ENCODE measurements around the gene SSBP4.
A peak's percentile ranks its signal among the peaks of the same experiment; 100 is the strongest.

SSBP4 gene

GRCh38 chr19:18427080-18427742 lies 8.0 kb downstream of the SSBP4 start:
- POLR2A ChIA-PET (ENCODE audit: low non-redundant PET) = no interaction called here
- TF ChIP-seq, protein P1, sequence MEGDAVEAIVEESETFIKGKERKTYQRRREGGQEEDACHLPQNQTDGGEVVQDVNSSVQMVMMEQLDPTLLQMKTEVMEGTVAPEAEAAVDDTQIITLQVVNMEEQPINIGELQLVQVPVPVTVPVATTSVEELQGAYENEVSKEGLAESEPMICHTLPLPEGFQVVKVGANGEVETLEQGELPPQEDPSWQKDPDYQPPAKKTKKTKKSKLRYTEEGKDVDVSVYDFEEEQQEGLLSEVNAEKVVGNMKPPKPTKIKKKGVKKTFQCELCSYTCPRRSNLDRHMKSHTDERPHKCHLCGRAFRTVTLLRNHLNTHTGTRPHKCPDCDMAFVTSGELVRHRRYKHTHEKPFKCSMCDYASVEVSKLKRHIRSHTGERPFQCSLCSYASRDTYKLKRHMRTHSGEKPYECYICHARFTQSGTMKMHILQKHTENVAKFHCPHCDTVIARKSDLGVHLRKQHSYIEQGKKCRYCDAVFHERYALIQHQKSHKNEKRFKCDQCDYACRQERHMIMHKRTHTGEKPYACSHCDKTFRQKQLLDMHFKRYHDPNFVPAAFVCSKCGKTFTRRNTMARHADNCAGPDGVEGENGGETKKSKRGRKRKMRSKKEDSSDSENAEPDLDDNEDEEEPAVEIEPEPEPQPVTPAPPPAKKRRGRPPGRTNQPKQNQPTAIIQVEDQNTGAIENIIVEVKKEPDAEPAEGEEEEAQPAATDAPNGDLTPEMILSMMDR (conservative IDR thresholded peaks at IDR 0.05; ENCODE audit: low read depth) = no peak
- DNase-seq (ENCODE audit: low spot score) = no peak
- CTCF ChIA-PET = no interaction called here
- peak overlapping the region; percentile 86 for H3K27ac ChIP-seq

DNA sequence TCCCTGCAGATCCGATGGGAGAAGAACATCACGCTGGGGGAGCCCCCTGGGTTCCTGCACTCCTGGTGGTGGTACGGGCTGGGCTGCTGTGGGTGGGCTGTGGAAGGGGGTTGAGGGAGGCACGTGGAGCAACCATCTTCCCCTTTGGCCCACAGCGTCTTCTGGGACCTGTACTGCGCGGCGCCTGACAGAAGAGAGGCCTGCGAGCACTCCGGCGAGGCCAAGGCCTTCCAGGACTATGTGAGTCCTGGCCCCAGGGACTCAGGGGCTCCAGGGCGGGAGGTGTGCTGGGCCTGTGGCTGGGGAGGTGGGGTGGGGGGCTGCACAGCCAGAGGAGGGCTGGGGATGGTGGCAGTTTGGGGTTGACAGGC lies 8.5 kb downstream of the SSBP4 start:
- POLR2A ChIA-PET (ENCODE audit: low non-redundant PET) = no interaction called here
- CTCF ChIA-PET = no interaction called here
- H3K27ac ChIP-seq = peak overlapping the region; percentile 86
- DNase-seq (ENCODE audit: low spot score) = no peak
- TF ChIP-seq, protein P1 (conservative IDR thresholded peaks at IDR 0.05; ENCODE audit: low read depth) = no peak

DNA sequence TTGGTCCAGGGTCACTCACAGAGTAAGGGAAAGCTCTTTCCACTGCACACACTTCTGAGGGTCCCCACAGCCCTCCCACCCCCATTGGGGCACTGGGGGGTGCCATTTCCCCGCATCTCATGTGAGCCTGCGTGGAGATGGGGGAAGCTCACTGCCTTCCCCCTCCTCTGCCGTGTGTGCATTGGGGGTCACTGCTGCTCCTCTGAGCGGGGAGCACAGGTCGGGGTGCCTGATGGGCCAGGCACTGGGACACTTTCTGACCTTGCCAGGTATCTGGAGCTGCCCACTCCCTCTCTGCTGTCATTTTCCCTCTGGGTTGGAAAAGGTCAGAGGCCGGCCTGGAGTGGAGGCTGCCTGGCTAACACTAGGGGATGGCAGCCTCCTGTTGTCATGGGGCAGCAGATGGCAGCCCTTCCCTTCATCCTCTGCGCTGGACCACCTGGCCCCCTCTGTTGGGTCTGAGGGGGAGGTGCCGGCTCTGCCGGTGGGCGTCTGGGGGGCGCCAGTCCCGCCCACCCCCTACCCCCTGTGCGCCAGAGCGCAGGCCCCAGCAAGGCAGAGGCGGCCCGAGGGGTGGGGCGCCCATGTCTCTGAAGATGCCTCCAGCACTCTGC lies 9.1 kb downstream of the SSBP4 start:
- CTCF ChIA-PET = interaction anchor here (0.6 kb wide), 1 partner anchor 53 kb away, joined by 5 read pairs; no protein-coding TSS in a partner anchor
- POLR2A ChIA-PET (ENCODE audit: low non-redundant PET) = no interaction called here
- DNase-seq (ENCODE audit: low spot score) = no peak
- peak overlapping the region; percentile 86 for H3K27ac ChIP-seq
- TF ChIP-seq, protein P1 (conservative IDR thresholded peaks at IDR 0.05; ENCODE audit: low read depth) = no peak

GRCh38 chr19:18428787-18429674 lies 9.8 kb downstream of the SSBP4 start:
- TF ChIP-seq, protein P1 (conservative IDR thresholded peaks at IDR 0.05; ENCODE audit: low read depth) = no peak; the same call in 1 of the 2 replicates
- ChIA-PET POLR2A (ENCODE audit: low non-redundant PET) (interaction anchor here (0.6 kb wide), 1 partner anchor 137 kb away, joined by 3 read pairs; no protein-coding TSS in a partner anchor), CTCF (interaction anchor here (0.5 to 0.6 kb wide), 2 partner anchors 54 to 254 kb away, joined by 4 to 5 read pairs; no protein-coding TSS in a partner anchor)
- H3K27ac ChIP-seq = peak overlapping the region; percentile 86
- DNase-seq (ENCODE audit: low spot score) = no peak

DNA sequence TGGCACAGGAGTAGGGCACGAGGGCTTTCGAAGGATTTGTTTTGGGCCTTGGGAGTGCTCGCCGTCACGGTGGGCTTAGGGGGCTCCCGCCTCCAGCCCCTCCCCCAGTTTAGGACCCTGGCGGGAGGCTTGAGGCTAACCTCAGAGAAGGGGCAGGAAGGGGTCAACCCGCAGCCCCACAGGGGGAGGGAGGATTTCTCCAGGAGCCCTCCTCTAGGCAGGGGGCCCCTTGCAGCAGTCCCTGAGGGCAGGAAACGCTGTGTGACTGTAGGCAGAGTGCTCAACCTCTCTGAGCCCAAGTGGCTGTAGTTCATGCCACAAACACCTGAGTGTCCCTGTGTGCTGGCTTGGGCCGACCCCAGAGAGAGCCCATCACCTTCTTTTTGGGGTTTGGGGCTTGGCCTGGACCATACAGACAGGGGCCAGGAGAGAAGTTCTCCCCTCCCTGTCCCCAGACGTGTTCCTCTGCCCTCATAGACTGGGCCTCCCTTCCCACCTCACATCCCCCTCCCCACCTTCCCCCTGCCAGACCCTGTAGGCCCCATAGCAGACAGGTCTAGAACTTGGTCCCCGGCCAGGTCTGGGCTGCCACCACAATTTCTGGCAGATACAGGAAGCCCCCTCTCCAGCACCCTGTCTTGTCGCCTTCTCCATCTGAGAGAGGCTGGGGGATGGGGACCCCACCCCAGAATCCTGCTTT lies 10.7 kb downstream of the SSBP4 start:
- TF ChIP-seq, protein P1 (conservative IDR thresholded peaks at IDR 0.05; ENCODE audit: low read depth) = no peak
- CTCF ChIA-PET = interaction anchor here (0.5 kb wide), 1 partner anchor 253 kb away, joined by 4 read pairs; no protein-coding TSS in a partner anchor
- no peak for DNase-seq (ENCODE audit: low spot score)
- peak overlapping the region; percentile 86 for H3K27ac ChIP-seq
- POLR2A ChIA-PET (ENCODE audit: low non-redundant PET) = no interaction called here

Measured in RWPE1 (cell line).